K562 (cell line): Measurements from ENCODE around the gene RAP1GAP2. TPM values are rescaled to one million over a fixed set of nuclear protein-coding genes. Genes with fewer than 3 reads are reported as not detected.

Experiments used
- ATAC-seq: fragments of 200-7000 bp; cut with Tn5 transposase; 3 replicates; pipeline ENCODE4 v1.9.1; 2020; ENCODE audit warnings: moderate library complexity
- BruUV-seq: library from RNA; stranded (reverse); fragments of 400-500 nt; replicated peaks from 2 replicates; lab custom pipeline; 2021; lab: Mats Ljungman, UMichigan
- CTCF ChIA-PET: fragments of 300-600 bp; formaldehyde crosslinking; extraction: SDS; loops from one replicate; lab custom pipeline; 2021; ENCODE audit warnings: low intra/inter-chr PET ratio; lab: Yijun Ruan, JAX
- POLR2A ChIA-PET: fragments of 300-600, 350-650 bp; sonication (Branson Sonifier 250); formaldehyde crosslinking; extraction: SDS; loops from one replicate; lab custom pipeline; 2021; ENCODE audit warnings: antibody characterized with exemption, inconsistent platforms; lab: Yijun Ruan, JAX
- DNase-seq, 4 experiments: peaks; one replicate each; pipeline versions ENCODE4 v3.0.0 to v3.0.0-alpha.2; 2011 to 2018; ENCODE audit warnings: low spot score in 3 of 4, mixed read lengths in 3 of 4; ENCODE audit errors: extremely low read depth in 1 of 4
- FAIRE-seq: peaks from 2 replicates; lab custom pipeline; 2011; peaks lifted over from hg19 to GRCh38; lab: Jason Lieb, UNC
- H2AFZ ChIP-seq: 2 replicates; pipeline ENCODE4 v1.6.0; 2011; ENCODE audit warnings: low read depth, low read length, control low read depth, inconsistent platforms
- H3K27ac ChIP-seq: fragments of 200-600 bp; 3 replicates; pipeline ENCODE4 v1.8.0; 2011; ENCODE audit warnings: low read depth, mild to moderate bottlenecking, control low read depth, inconsistent platforms, low read length, moderate library complexity, mixed read lengths; ENCODE audit errors: extremely low read depth
- H3K27me3 ChIP-seq, 2 experiments: fragments of 300-600 bp in 1 of 2; 2 replicates in 1 of 2; 3 replicates in 1 of 2; pipeline versions ENCODE4 v1.6.0 to v1.8.0; 2011; ENCODE audit warnings: inconsistent platforms in 2 of 2, low read length in 2 of 2, mild to moderate bottlenecking in 1 of 2, mixed read lengths in 1 of 2, moderate library complexity in 1 of 2; ENCODE audit not compliant: control insufficient read depth in 2 of 2, insufficient read depth in 2 of 2
- H3K36me3 ChIP-seq: fragments of 300-600 bp; 3 replicates; pipeline ENCODE4 v1.8.0; 2011; ENCODE audit warnings: mild to moderate bottlenecking, low read length, inconsistent platforms; ENCODE audit not compliant: control insufficient read depth, insufficient read depth
- H3K4me1 ChIP-seq, 2 experiments: fragments of 200-600 bp in 1 of 2; replicated peaks in 1 of 2; 2 replicates in 1 of 2; 3 replicates in 1 of 2; pipeline versions ENCODE4 v1.5.1 to v1.8.0; 2011; ENCODE audit warnings: inconsistent platforms in 2 of 2, low read length in 2 of 2, mild to moderate bottlenecking in 1 of 2, mixed read lengths in 1 of 2, moderate library complexity in 1 of 2; ENCODE audit not compliant: control insufficient read depth in 2 of 2, insufficient read depth in 2 of 2
- H3K4me2 ChIP-seq: 2 replicates; pipeline ENCODE4 v1.6.1; 2011; ENCODE audit warnings: low read length, control low read depth, inconsistent platforms, mixed read lengths; ENCODE audit not compliant: insufficient read depth
- H3K4me3 ChIP-seq: fragments of 200-600 bp; sonication (generic), shearing (Covaris generic); 2 replicates; pipeline ENCODE4 v1.5.1; 2016; ENCODE audit warnings: control low read depth, inconsistent platforms
- H3K79me2 ChIP-seq: fragments of 200-600 bp; 3 replicates; pipeline ENCODE4 v1.8.0; 2011; ENCODE audit warnings: low read length, inconsistent platforms; ENCODE audit not compliant: control insufficient read depth, insufficient read depth
- H3K9ac ChIP-seq, 2 experiments: 2 replicates each; pipeline versions ENCODE4 v1.6.0 to v1.6.1; 2011; ENCODE audit warnings: low read depth in 2 of 2, low read length in 2 of 2, control low read depth in 1 of 2, inconsistent platforms in 1 of 2, mild to moderate bottlenecking in 1 of 2, mixed read lengths in 1 of 2; ENCODE audit not compliant: insufficient read depth in 1 of 2
- H3K9me1 ChIP-seq: one replicate; pipeline ENCODE4 v1.6.0; 2011; ENCODE audit warnings: inconsistent platforms, mild to moderate bottlenecking, low read length, moderate library complexity; ENCODE audit not compliant: control insufficient read depth, insufficient read depth
- H3K9me3 ChIP-seq: replicated peaks from 2 replicates; pipeline ENCODE4 v1.5.1; 2011; ENCODE audit warnings: low read depth, low read length, inconsistent platforms; ENCODE audit not compliant: control insufficient read depth, insufficient read depth
- H4K20me1 ChIP-seq: replicated peaks from 2 replicates; pipeline ENCODE4 v1.6.1; 2011; ENCODE audit warnings: low read length, inconsistent platforms, mixed read lengths; ENCODE audit not compliant: control insufficient read depth, insufficient read depth
- BCL6 ChIP-seq: fragments of 250-450 bp; sonication (Bioruptor Pico); IDR thresholded peaks from 2 replicates; pipeline ENCODE4 v1.4.0; 2020
- NFYB ChIP-seq: IDR thresholded peaks from 2 replicates; pipeline ENCODE4 v1.6.1; 2011; ENCODE audit warnings: mild to moderate bottlenecking, moderate library complexity; ENCODE audit not compliant: insufficient read length; ENCODE audit errors: extremely low read depth
- PHF21A ChIP-seq: fragments of 450-650 bp; IDR thresholded peaks from 2 replicates; pipeline ENCODE4 v1.6.1; 2017; ENCODE audit warnings: low read depth, borderline replicate concordance
- RAD21 ChIP-seq, 2 experiments: fragments of 250-450 bp in 1 of 2; fragments of 450-650 bp in 1 of 2; sonication (Bioruptor Pico) in 1 of 2; formaldehyde crosslinking in 1 of 2; IDR thresholded peaks in 1 of 2; conservative IDR thresholded peaks in 1 of 2; 2 replicates each; pipeline versions ENCODE4 v1.4.0 to v1.8.0; 2020 to 2022; ENCODE audit warnings: mild to moderate bottlenecking in 2 of 2, moderate library complexity in 1 of 2
- RBM22 ChIP-seq: fragments of 200-400 bp; formaldehyde crosslinking; IDR thresholded peaks from 2 replicates; pipeline ENCODE4 v1.6.1; 2018; ENCODE audit warnings: low read length, low read depth; ENCODE audit not compliant: poor library complexity, severe bottlenecking
- SMAD2 ChIP-seq: fragments of 150-350 bp; IDR thresholded peaks from 2 replicates; pipeline ENCODE4 v1.6.1; 2014; ENCODE audit warnings: low read depth, mild to moderate bottlenecking, low read length
- SP2 ChIP-seq: IDR thresholded peaks from 2 replicates; pipeline ENCODE4 v1.6.1; 2011; ENCODE audit warnings: mild to moderate bottlenecking, low read depth, low read length, moderate library complexity; ENCODE audit not compliant: poor library complexity, severe bottlenecking; ENCODE audit errors: extremely low read depth
- ZNF121 ChIP-seq: sonication (generic); formaldehyde crosslinking; conservative IDR thresholded peaks from 2 replicates; pipeline ENCODE4 v1.8.0; 2022; ENCODE audit warnings: missing genetic modification reagents
- ZNF232 ChIP-seq: sonication (generic); formaldehyde crosslinking; IDR thresholded peaks from 2 replicates; pipeline ENCODE4 v1.8.0; 2022; ENCODE audit warnings: mild to moderate bottlenecking, missing genetic modification reagents
- ZNF274 ChIP-seq: IDR thresholded peaks from 2 replicates; pipeline ENCODE4 v1.6.1; 2011; ENCODE audit warnings: low read depth, mild to moderate bottlenecking, low read length, moderate library complexity, borderline replicate concordance
- WGBS: fragments of 100-300 bp; shearing (Covaris generic); methylation state at CpG from one replicate; pipeline ENCODE4 v1.1.6; 2016; ENCODE audit warnings: low coverage, mixed read lengths; ENCODE audit not compliant: insufficient coverage; ENCODE audit errors: missing lambda C conversion rate; 5-methylcytosine and 5-hydroxymethylcytosine counted together
- in situ Hi-C: fragments of 300-500 bp; cut with MboI; formaldehyde crosslinking; loops from 4 replicates; pipeline ENCODE4 v1.15.0; 2018; ENCODE audit warnings: inconsistent platforms, mixed read lengths
- intact Hi-C: fragments of 100-400 bp; cut with micrococcal nuclease; formaldehyde crosslinking; loops from 2 replicates; pipeline ENCODE4 v1.14.2; 2022
- polyA plus RNA-seq, 8 experiments: library from polyadenylated mRNA; depleted of rRNA in 4 of 8; stranded (reverse) in 5 of 8; unstranded in 3 of 8; fragments of >200 nt; fragmentation: Nextera tagmentation in 2 of 8; fragmentation: Illumina TruSeq in 1 of 8; extraction: Ambion mirVana in 2 of 8; extraction: Trizol in 1 of 8; gene quantifications; 2 replicates each; pipeline versions ENCODE4 v1.2.1 to v1.2.3, GENCODE V29; 2011 to 2014; ENCODE audit warnings: inconsistent platforms in 1 of 8, missing spikeins in 1 of 8
- total RNA-seq, 7 experiments: library from RNA; depleted of rRNA in 6 of 7; stranded (reverse); fragments of >200 nt in 6 of 7; fragmentation: Illumina TruSeq in 2 of 7; extraction: Trizol in 2 of 7; gene quantifications; 2 replicates each; pipeline versions ENCODE4 v1.2.1 to v1.2.3, GENCODE V29; 2011 to 2021; ENCODE audit warnings: low replicate concordance in 1 of 7
- TF ChIP-seq, protein P1 (sequence below), 3 experiments: IDR thresholded peaks in 2 of 3; conservative IDR thresholded peaks in 1 of 3; 2 replicates each; pipeline ENCODE4 v1.5.1; 2011 to 2012; ENCODE audit warnings: low read length in 3 of 3, mild to moderate bottlenecking in 3 of 3, control low read depth in 2 of 3, improper control_type of control experiment in 1 of 3, inconsistent platforms in 1 of 3, low read depth in 1 of 3, mixed read lengths in 1 of 3, moderate library complexity in 1 of 3; ENCODE audit not compliant: insufficient read depth in 2 of 3
- TF ChIP-seq, protein P2 (sequence below): fragments of 250-450 bp; sonication (Bioruptor Pico); IDR thresholded peaks from 2 replicates; pipeline ENCODE4 v1.5.0; 2021; ENCODE audit warnings: mild to moderate bottlenecking, borderline replicate concordance

RAP1GAP2 gene
- total and polyA plus RNA-seq, 9 of the 15 experiments (the other 6 are each of a cell fraction or from before 2014, with no cell fraction given) = 0.01 to 1.3 (median 0.42) TPM; not detected in 1

DNA sequence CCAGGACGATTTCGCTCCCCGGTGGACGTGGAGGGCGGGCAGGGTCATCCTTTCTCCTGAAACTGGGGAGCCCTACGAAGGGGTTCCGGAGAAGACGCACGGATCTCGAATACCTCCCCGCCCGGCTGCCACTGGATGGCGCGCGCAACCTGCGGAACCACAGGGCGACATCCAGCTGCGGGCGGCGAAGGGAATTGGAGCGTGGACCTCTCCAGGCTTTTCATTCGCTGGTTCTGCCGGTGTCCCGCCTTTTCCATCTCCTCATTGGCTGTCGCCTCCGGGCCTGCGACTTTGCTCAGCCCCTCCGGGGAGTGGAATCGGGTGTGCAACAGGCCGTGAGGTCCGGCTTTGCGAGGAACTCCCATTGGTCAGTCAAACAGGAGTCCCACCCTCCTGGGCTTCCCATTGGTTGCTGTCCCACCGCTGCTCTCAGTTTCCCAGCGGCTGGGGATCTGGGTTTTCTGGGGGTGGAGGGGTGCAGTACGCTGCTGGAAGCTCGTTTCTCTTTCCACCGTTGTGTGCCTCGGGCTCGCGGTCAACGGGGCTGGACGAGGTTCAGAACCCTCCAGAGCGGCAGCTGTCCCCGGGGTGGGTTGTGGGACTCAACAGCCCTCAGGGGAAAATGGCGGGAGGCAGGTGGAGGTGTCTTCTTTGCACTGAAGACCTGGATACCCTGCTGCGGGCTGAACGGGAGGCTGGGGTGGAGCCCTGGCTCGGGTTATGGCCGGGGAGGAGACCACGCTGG is 252.7 kb downstream of the RAP1GAP2 start:
- 14% methylated on average over 20 of the region's 50 CpGs for WGBS
- FAIRE-seq = no peak
- intact Hi-C loops (loop anchor here (10.0 kb wide), 1 partner anchor 636 kb away; no protein-coding TSS in a partner anchor), in situ Hi-C loops (no loop called here)
- H3K9me1 ChIP-seq = no peaks in the 10 kb centered on the region
- H3K27ac ChIP-seq = no peak overlapping the region
- peak; percentile 99 for ATAC-seq
- peak overlapping the region; percentile 11; the same call in 1 of the 2 replicates for H3K4me2 ChIP-seq
- H3K9ac ChIP-seq = no peak overlapping the region
- H3K4me3 ChIP-seq = no peak overlapping the region
- ChIA-PET POLR2A (no interaction called here), CTCF (no interaction called here)
- no peaks in the 10 kb centered on the region for H4K20me1 ChIP-seq
- no peaks in the 10 kb centered on the region for H3K79me2 ChIP-seq
- no TSS peak for BruUV-seq
- peak; percentile 58 to 68 (median 62) for DNase-seq
- H3K36me3 ChIP-seq = no peaks in the 10 kb centered on the region
- H3K4me1 ChIP-seq = peaks cover 0 to 9% of the 10 kb centered on the region in 2 experiments; a peak in 2 of 5 replicates
- H3K27me3 ChIP-seq = 0 out of 5 replicates have a peak, but pooled peaks cover 0 to 5% of the 10 kb centered on the region in 2 experiments
- no peaks in the 10 kb centered on the region for H3K9me3 ChIP-seq
- 0 out of 2 replicates have a peak overlapping the region, but pooled peaks have one; percentile 16 for H2AFZ ChIP-seq
- no peak for TF ChIP-seq RBM22
- TF ChIP-seq, protein P1, sequence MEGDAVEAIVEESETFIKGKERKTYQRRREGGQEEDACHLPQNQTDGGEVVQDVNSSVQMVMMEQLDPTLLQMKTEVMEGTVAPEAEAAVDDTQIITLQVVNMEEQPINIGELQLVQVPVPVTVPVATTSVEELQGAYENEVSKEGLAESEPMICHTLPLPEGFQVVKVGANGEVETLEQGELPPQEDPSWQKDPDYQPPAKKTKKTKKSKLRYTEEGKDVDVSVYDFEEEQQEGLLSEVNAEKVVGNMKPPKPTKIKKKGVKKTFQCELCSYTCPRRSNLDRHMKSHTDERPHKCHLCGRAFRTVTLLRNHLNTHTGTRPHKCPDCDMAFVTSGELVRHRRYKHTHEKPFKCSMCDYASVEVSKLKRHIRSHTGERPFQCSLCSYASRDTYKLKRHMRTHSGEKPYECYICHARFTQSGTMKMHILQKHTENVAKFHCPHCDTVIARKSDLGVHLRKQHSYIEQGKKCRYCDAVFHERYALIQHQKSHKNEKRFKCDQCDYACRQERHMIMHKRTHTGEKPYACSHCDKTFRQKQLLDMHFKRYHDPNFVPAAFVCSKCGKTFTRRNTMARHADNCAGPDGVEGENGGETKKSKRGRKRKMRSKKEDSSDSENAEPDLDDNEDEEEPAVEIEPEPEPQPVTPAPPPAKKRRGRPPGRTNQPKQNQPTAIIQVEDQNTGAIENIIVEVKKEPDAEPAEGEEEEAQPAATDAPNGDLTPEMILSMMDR (IDR thresholded peaks at IDR 0.05 in 2 of 3, conservative IDR thresholded peaks at IDR 0.05 in 1 of 3; ENCODE audit: insufficient read depth in 2 of 3, low read depth in 1 of 3, low read length in 3 of 3) = peak; percentile 48 to 52 (median 51)
- peak; percentile 61 for TF ChIP-seq NFYB
- TF ChIP-seq ZNF274 = no peak
- TF ChIP-seq SP2 = peak; percentile 49
- no peak for TF ChIP-seq ZNF121 (CRISPR knock-in tag)
- no peak for TF ChIP-seq ZNF232 (CRISPR knock-in tag)
- TF ChIP-seq PHF21A = no peak
- TF ChIP-seq SMAD2 = no peak
- no peak for TF ChIP-seq BCL6 (CRISPR knock-in tag)
- TF ChIP-seq RAD21 (CRISPR knock-in tag; conservative IDR thresholded peaks at IDR 0.05 in 1 of 2, IDR thresholded peaks at IDR 0.05 in 1 of 2) = peak; percentile 42 to 57; a peak in 3 of 4 replicates
- TF ChIP-seq, protein P2, sequence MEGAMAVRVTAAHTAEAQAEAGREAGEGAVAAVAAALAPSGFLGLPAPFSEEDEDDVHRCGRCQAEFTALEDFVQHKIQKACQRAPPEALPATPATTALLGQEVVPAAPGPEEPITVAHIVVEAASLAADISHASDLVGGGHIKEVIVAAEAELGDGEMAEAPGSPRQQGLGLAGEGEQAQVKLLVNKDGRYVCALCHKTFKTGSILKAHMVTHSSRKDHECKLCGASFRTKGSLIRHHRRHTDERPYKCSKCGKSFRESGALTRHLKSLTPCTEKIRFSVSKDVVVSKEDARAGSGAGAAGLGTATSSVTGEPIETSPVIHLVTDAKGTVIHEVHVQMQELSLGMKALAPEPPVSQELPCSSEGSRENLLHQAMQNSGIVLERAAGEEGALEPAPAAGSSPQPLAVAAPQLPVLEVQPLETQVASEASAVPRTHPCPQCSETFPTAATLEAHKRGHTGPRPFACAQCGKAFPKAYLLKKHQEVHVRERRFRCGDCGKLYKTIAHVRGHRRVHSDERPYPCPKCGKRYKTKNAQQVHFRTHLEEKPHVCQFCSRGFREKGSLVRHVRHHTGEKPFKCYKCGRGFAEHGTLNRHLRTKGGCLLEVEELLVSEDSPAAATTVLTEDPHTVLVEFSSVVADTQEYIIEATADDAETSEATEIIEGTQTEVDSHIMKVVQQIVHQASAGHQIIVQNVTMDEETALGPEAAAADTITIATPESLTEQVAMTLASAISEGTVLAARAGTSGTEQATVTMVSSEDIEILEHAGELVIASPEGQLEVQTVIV = no peak
